Stimulated activated CD4-positive, alpha-beta T cell treated with anti-CD3 and anti-CD28 coated beads, TNF-alpha, amount 100 ng/mL, for 24 hours (primary cell): ENCODE measurements around the gene KCNIP4.
"Not testable (repeated sequence)": the region's sequence is repeated elsewhere in the genome, so short reads cannot be mapped to it uniquely, and the experiment has no call there.

Source experiments
- DNase-seq, 3 experiments: peaks; one replicate each; pipeline ENCODE4 v3.0.0-alpha.2; 2020; ENCODE audit warnings: low read depth in 3 of 3

The KCNIP4 gene

GRCh38 chr4:21948347-21949072 lies at the start of gene KCNIP4:
Gene KCNIP4, minus strand, starts transcription at chr4:21948772.
- DNase-seq = no peak

- DNase-seq = not testable (repeated sequence)
Observed at GRCh38 chr4:21996618-21997017, 48.0 kb upstream of the KCNIP4 start.

GRCh38 chr4:21992330-21992729 lies 43.8 kb upstream of the KCNIP4 start:
- DNase-seq = no peak

DNA sequence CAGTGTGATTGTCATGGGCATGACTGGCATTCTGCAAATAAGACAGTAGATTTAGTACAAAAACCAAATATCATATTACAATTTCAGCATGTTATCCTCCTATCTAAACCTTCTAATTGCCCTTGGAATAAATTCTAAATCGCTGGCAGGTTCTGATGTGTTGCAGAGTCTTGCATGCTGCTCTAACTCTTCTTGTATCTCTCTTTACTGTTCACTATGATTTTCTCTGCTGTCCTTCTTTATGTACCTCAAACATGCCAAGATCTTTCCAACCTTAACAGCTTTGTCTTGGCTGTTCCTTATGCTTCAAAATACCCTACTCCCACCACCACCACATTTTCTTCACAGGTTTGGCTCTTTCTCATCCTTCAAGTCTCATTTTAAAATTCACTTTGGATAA lies 43.0 kb upstream of the KCNIP4 start:
- DNase-seq = no peak

DNA sequence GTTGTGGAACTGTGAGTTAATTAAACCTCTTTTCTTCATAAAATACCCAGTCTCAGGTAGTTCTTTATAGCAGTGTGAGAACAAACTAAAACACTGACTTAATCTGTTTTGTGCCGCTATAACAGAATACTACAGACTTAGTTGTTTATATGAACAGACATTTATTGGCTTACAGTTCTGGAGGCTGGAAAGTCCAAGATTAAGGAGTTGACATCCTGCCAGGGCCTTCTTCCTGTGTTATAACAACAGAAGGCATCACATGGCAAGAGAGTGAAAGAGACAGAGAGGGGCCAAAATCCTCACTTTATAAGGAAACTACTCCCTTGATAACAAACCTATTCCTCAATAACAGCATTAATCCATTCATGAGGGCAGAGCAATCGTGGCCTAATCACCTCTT lies 42.5 kb upstream of the KCNIP4 start:
- no peak for DNase-seq

- no peak for DNase-seq
Observed at GRCh38 chr4:21989351-21989750, 40.8 kb upstream of the KCNIP4 start.

GRCh38 chr4:21986307-21986706 lies 37.7 kb upstream of the KCNIP4 start:
- no peak for DNase-seq

DNA sequence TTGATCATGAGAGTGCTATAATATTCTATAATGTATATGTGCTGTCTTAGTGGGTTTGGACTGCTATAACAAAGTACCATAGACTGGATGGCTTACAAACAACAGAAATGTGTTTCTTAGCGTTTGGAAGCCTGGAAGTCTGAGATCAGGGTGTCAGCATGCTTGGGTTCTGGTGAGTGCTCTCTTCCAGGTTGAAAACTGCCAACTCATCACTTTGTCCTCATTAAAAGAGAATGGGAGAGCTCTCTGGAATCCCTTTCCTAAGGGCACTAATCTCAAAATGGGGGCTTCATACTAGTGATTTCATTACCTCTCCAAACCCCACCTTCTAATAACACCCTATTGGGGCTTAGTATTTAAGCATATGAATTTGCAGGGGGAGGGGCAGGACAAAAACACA lies 33.5 kb upstream of the KCNIP4 start:
- DNase-seq = no peak

- DNase-seq = no peak
Observed at GRCh38 chr4:21979196-21979595, 30.6 kb upstream of the KCNIP4 start.

DNA sequence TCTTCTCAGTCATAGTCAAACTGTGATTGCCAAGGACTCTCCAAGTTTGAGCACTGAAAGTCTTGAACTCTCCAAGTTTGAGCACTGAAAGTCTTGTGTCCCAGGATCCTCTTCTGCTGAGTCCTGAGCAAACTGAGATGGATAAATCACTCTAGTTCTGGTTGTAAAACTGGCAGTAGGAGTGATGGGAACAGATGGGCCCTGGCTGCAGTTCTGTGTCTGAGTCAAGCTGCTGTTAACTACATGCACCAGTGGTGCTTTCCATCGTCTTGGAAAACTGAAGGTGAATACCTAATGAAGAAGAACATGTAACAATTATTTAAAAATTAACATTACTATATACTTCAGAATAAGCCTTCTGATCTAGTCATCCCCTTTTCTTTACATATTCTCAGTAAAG lies 27.6 kb upstream of the KCNIP4 start:
- no peak for DNase-seq

DNA sequence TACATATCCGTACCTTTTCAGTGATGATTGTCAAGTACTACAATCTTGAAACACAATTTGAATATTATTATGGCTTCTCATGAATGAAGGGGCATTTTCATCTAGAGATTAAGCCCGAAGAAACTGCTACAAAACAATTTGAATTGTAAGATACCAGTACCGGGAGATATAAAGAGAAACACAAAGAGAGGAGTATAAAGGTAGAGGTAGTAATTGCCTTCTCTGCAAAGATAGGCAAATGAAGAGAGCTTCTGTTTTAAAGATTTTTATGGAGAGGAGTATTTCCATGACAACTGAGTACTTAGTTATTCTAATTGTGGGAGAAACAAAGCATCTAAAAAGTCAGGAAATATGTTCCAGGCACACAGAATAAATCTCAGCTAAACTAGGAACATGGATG lies 25.3 kb upstream of the KCNIP4 start:
- DNase-seq = no peak

- no peak for DNase-seq
Observed at GRCh38 chr4:21964762-21965319, 16.3 kb upstream of the KCNIP4 start.

DNA sequence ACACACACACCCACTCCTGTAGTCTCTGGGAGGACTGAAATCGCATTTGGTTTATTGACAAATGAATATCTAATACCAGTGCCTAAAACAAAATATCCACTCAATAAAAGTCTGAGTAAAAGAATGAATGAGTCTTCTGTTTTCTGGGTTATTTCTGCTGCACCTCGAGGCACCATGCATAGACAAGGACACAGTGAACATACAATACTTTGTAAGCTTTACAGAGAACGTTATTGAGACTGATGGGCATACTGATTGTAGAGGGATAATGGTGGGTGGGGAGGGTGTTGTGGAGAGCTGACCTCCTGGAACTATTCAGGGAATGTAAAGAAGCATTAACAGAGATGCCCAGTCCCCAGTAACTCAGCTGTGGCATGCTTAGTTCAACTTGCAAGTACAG lies 14.1 kb upstream of the KCNIP4 start:
- DNase-seq = no peak

DNA sequence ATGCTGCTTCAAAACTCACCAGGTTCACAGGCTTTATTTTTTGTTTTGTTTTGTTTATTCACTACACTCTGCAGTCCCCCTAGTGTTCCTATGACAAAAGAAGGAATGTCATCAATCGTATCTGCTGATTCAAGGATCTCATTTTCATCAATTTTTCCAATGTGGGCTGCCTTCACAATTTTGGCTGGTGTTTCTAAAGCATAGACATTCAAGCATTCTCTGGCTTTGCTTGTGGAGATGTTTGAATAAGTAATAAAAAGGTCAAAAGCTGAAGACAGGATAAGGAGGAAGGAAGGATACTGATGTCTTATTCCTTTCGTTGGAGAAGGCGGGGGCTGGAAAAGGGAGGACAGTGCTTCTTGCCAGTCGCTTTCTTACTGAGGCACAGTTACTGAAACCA lies 12.2 kb upstream of the KCNIP4 start:
- DNase-seq = no peak

- no peak for DNase-seq
Observed at GRCh38 chr4:21954916-21955315, 6.3 kb upstream of the KCNIP4 start.

GRCh38 chr4:21953653-21954052 lies 5.1 kb upstream of the KCNIP4 start:
- no peak for DNase-seq

- DNase-seq = no peak
Observed at GRCh38 chr4:21952549-21952948, 4.0 kb upstream of the KCNIP4 start.

DNA sequence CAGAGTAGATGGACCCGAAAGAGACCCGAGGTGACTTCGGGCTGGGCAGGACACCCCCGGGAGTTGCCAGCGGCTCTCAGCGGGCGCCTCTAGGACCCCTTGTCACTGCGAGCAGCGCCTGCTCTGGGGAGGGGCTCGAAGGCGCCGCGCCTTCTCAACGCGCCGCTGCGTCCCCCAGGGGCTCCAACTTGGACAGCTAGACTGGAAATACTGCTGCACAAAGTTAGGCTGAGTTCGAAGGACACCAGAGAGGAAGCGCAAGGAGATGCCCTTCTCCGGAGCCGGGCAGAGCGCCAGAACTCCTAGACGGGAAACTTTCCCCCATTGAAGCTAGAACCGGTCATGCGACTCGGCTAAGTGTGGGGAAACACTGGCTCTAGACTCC lies 493 bp upstream of the KCNIP4 start:
- no peak for DNase-seq

GRCh38 chr4:21947791-21948346 lies 703 bp downstream of the KCNIP4 start:
- DNase-seq = no peak

GRCh38 chr4:21946858-21947257 lies 1.7 kb downstream of the KCNIP4 start:
- DNase-seq = no peak

DNA sequence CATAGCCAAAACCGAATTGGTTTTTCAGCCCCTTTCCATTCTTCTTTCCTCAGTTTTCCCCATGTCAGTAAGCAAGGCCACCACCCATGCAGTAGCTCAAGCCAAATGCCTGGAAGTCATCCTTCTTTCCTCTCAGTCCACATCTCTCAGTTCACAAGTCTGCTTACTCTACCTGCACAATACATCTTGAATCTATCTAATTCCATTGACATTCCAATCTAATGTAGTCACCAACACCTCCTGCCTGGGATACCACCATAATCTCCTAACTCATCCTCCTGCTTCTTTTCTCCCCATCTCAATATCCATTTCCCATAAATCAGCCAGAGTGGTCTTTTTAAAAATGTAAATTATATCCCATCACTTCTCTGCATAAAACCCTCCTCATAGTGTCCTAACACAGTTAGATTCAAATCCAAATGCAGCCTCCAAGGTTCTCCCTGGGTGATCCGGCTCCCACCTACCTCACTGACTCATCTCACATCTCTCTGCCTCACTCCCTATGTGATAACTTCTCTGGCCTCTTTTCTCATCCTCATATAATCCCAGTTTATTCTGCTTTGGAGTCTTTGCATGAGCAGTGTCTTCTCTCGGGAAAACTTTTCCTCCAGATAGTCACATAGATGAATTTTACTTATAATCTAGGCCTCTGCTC lies 26.9 kb downstream of the KCNIP4 start:
- DNase-seq = no peak

DNA sequence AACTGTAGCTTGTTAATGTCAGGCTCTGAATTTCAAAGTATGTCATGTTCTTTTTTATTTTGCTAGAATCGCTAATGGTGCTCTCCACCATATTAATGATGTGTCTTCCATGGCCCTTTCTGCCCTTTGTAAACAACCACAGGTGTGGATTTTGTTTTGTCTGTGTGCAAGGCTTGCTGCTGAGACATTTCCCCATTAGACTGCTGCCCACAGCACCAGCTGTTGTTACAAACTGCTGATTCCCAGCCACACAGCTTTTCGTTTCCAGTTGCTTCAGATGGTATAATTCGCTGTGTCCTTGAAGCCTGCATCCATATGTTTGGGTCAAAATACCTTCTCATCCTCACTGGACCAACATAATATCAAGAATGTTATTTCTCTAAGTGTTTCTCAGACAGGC lies 32.8 kb downstream of the KCNIP4 start:
- DNase-seq = no peak

- DNase-seq = no peak
Observed at GRCh38 chr4:21901831-21902230, 46.7 kb downstream of the KCNIP4 start.
